Suprapubic skin (tissue), 4 donors: ENCODE data around the gene RBKS. TPM values are rescaled to one million over a fixed set of nuclear protein-coding genes. Genes with fewer than 3 reads are reported as not detected.

Experiments
- DNase-seq, 2 donors: peaks; one replicate each; pipeline ENCODE4 v3.0.0-alpha.2; 2019; ENCODE audit warnings: low spot score in 2 of 2
- H3K27ac ChIP-seq: fragments of 200-600 bp; sonication (generic); one replicate; pipeline ENCODE4 v1.5.1; 2019
- H3K27me3 ChIP-seq: fragments of 200-600 bp; sonication (generic); one replicate; pipeline ENCODE4 v1.5.1; 2019
- H3K36me3 ChIP-seq: fragments of 200-600 bp; sonication (generic); one replicate; pipeline ENCODE4 v1.5.1; 2019
- H3K4me1 ChIP-seq: fragments of 200-600 bp; sonication (generic); one replicate; pipeline ENCODE4 v1.5.1; 2019
- H3K4me3 ChIP-seq: fragments of 200-600 bp; sonication (generic); one replicate; pipeline ENCODE4 v1.5.1; 2019; ENCODE audit warnings: mild to moderate bottlenecking
- H3K9me3 ChIP-seq: fragments of 200-600 bp; sonication (generic); one replicate; pipeline ENCODE4 v1.5.1; 2019
- EP300 ChIP-seq: sonication (generic); formaldehyde crosslinking; IDR thresholded peaks from one replicate; pipeline ENCODE4 v1.6.1; 2017; ENCODE audit warnings: antibody characterized with exemption
- POLR2A ChIP-seq, 2 donors: fragments of 450-650 bp; IDR thresholded peaks; one replicate each; pipeline ENCODE4 v1.6.1; 2017; ENCODE audit warnings: antibody characterized with exemption in 2 of 2, mild to moderate bottlenecking in 2 of 2, moderate library complexity in 2 of 2
- POLR2AphosphoS5 ChIP-seq, 3 donors: sonication (generic); formaldehyde crosslinking; IDR thresholded peaks; one replicate each; pipeline ENCODE4 v1.6.1; 2017; ENCODE audit warnings: antibody characterized with exemption in 3 of 3
- WGBS: methylation state at CpG from one replicate; pipeline ENCODE4 v1.1.5; 2018; 5-methylcytosine and 5-hydroxymethylcytosine counted together
- total RNA-seq, 4 donors: library from RNA; depleted of rRNA; stranded (reverse); fragments of >200 nt; gene quantifications; one replicate each; pipeline ENCODE4 v1.1.0, GENCODE V29; 2016
- TF ChIP-seq, protein P1 (sequence below), 2 donors: fragments of 200-600 bp in 1 of 2; fragments of 450-650 bp in 1 of 2; sonication (generic) in 1 of 2; IDR thresholded peaks; one replicate each; pipeline ENCODE4 v1.5.1; 2016 to 2019; ENCODE audit warnings: antibody characterized with exemption in 2 of 2, mild to moderate bottlenecking in 1 of 2, moderate library complexity in 1 of 2

The RBKS gene
- total RNA-seq, 4 donors from 2014 or later = 1.0 to 2.2 (median 1.5) TPM

GRCh38 chr2:27897717-27898116 is 7.5 kb upstream of the RBKS start:
- H3K4me1 ChIP-seq = no peaks in the 10 kb centered on the region
- no peak for DNase-seq
- TF ChIP-seq EP300 (no peak), POLR2AphosphoS5 (IDR thresholded peaks at IDR 0.05) (no peak), POLR2A (IDR thresholded peaks at IDR 0.05) (no peak)
- TF ChIP-seq, protein P1, sequence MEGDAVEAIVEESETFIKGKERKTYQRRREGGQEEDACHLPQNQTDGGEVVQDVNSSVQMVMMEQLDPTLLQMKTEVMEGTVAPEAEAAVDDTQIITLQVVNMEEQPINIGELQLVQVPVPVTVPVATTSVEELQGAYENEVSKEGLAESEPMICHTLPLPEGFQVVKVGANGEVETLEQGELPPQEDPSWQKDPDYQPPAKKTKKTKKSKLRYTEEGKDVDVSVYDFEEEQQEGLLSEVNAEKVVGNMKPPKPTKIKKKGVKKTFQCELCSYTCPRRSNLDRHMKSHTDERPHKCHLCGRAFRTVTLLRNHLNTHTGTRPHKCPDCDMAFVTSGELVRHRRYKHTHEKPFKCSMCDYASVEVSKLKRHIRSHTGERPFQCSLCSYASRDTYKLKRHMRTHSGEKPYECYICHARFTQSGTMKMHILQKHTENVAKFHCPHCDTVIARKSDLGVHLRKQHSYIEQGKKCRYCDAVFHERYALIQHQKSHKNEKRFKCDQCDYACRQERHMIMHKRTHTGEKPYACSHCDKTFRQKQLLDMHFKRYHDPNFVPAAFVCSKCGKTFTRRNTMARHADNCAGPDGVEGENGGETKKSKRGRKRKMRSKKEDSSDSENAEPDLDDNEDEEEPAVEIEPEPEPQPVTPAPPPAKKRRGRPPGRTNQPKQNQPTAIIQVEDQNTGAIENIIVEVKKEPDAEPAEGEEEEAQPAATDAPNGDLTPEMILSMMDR (IDR thresholded peaks at IDR 0.05) = no peak
- no peaks in the 10 kb centered on the region for H3K27me3 ChIP-seq
- no peak overlapping the region for H3K4me3 ChIP-seq
- peaks cover 12% of the 10 kb centered on the region for H3K36me3 ChIP-seq
- no peaks in the 10 kb centered on the region for H3K9me3 ChIP-seq
- H3K27ac ChIP-seq = no peak overlapping the region

DNA sequence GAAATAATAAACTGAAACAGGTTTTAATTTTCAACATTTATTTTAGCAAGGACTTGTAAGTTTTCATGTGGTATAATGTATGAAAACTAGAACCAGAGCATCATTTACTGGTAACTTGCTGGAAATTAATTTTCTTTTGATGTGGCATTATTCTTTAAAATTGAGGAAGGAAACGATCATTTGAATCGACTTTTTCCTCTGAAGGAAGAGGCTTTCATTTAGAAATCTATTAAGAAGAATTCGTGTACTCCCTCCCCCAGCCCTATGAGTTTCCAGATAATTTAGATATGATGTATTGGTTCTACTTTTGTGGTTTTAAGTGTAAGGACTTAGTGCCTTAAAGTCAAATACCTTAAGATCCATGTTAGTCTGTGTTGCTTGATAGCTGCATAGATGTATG is 2.8 kb upstream of the RBKS start:
- Histone ChIP-seq H3K36me3 (peaks cover 12% of the 10 kb centered on the region), H3K9me3 (no peaks in the 10 kb centered on the region), H3K27me3 (no peaks in the 10 kb centered on the region), H3K4me1 (peaks cover 32% of the 10 kb centered on the region), H3K27ac (no peak overlapping the region), H3K4me3 (no peak overlapping the region)
- TF ChIP-seq POLR2A (IDR thresholded peaks at IDR 0.05) = no peak
- DNase-seq = no peak
- 57% methylated on average over 3 of the region's 3 CpGs for WGBS

- Histone ChIP-seq H3K36me3 (peaks cover 8% of the 10 kb centered on the region), H3K27me3 (no peaks in the 10 kb centered on the region), H3K27ac (no peak overlapping the region), H3K4me3 (no peak overlapping the region), H3K4me1 (peaks cover 32% of the 10 kb centered on the region), H3K9me3 (no peaks in the 10 kb centered on the region)
- TF ChIP-seq, protein P1 (IDR thresholded peaks at IDR 0.05) = no peak
- TF ChIP-seq EP300 = no peak
- no peak for TF ChIP-seq POLR2AphosphoS5 (IDR thresholded peaks at IDR 0.05)
- no peak for TF ChIP-seq POLR2A (IDR thresholded peaks at IDR 0.05)
- WGBS = 69% methylated on average over 5 of the region's 5 CpGs
- DNase-seq = no peak
Observed at GRCh38 chr2:27891673-27892105, 1.5 kb upstream of the RBKS start.

- peak overlapping the region; percentile 65 for H3K4me3 ChIP-seq
- peak; percentile 94 to 95 for DNase-seq
- TF ChIP-seq EP300 (peak; percentile 81), POLR2AphosphoS5 (IDR thresholded peaks at IDR 0.05) (peak; percentile 62 to 83 (median 78)), POLR2A (IDR thresholded peaks at IDR 0.05) (peak in 1 of 2 donors; percentile 6)
- TF ChIP-seq, protein P1 (IDR thresholded peaks at IDR 0.05) = no peak
- peaks cover 2% of the 10 kb centered on the region for H3K36me3 ChIP-seq
- peaks cover 36% of the 10 kb centered on the region for H3K4me1 ChIP-seq
- WGBS = 19% methylated on average over 23 of the region's 24 CpGs
- peak overlapping the region; percentile 96 for H3K27ac ChIP-seq
- H3K27me3 ChIP-seq = no peaks in the 10 kb centered on the region
- no peaks in the 10 kb centered on the region for H3K9me3 ChIP-seq
Observed at GRCh38 chr2:27890924-27891672, 911 bp upstream of the RBKS start.

DNA sequence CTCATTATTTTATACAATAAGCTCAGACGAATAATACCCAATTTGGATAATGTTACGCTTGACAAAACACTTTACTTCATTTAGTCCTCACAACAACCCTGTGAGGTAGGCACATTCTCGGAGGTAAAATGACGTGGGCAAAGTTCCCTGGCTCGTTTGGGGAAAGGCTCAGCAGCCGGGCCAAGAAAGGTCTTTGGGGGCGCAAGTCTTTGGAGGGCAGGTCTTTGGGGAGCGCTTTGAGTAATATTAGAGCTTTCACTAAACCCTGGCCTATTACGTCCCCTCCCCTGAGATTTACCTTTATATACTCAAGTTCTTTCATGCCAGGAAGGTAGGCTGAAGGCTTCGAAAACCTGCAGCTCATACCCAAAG is 427 bp downstream of the RBKS start:
- WGBS = 13% methylated on average over 10 of the region's 10 CpGs
- DNase-seq = no peak

GRCh38 chr2:27888790-27889189 is 1.4 kb downstream of the RBKS start:
- Histone ChIP-seq H3K4me3 (no peak overlapping the region), H3K4me1 (peaks cover 36% of the 10 kb centered on the region), H3K9me3 (no peaks in the 10 kb centered on the region), H3K27ac (no peak overlapping the region), H3K36me3 (no peaks in the 10 kb centered on the region), H3K27me3 (no peaks in the 10 kb centered on the region)
- DNase-seq = no peak
- 58% methylated on average over 3 of the region's 3 CpGs for WGBS
- TF ChIP-seq, protein P1 (IDR thresholded peaks at IDR 0.05) = no peak

More for the DNA sequence above, 427 bp downstream of the RBKS start:
- TF ChIP-seq POLR2A (IDR thresholded peaks at IDR 0.05) (no peak), EP300 (no peak), POLR2AphosphoS5 (IDR thresholded peaks at IDR 0.05) (no peak)
- no peaks in the 10 kb centered on the region for H3K27me3 ChIP-seq
- peaks cover 36% of the 10 kb centered on the region for H3K4me1 ChIP-seq
- H3K36me3 ChIP-seq = no peaks in the 10 kb centered on the region
- peak overlapping the region; percentile 96 for H3K27ac ChIP-seq
- no peaks in the 10 kb centered on the region for H3K9me3 ChIP-seq
- H3K4me3 ChIP-seq = peak overlapping the region; percentile 65
